ENCODE measurements around the gene EXD3. TPM values are rescaled to one million over a fixed set of nuclear protein-coding genes. Genes with fewer than 3 reads are reported as not detected.

The EXD3 gene
- total and polyA plus RNA-seq, 9 of the 15 experiments (the other 6 are each of a cell fraction or from before 2014, with no cell fraction given) = 0.29 to 12.5 (median 3.9) TPM

DNA sequence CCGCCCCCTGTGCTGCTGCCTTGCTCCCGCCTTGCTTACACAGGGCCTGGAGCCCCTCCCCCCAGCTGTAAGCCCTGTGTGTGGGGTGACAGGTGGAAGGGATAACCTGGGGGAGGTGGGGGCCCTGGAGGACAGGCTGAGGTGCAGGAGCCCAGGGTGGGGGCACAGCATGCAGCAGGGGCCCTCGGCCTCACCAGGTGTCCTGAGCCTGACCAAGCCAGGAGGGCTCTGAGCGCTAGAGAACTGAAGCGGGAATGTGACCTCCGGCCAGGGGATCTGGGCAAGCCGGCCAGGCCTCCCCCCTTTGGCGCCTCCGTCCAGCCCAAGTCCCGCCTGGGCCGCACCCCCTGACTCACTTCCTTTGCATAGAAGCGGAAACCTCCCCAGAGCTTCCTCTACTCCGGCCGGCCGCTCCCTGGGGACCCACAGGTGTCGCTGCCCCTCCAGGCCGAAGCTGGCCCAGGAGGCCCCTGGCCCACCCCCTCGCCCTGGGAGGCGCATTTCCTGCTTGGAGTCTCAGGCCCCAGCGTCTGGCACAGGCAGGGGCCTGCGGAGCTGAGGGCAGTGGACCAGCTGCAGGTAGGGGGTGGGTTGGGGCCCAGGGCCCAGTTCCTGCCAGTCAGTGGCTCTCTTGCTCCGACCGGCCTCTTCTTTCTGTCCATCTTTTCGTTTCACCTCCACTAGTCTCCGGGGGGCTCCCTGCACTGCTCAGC is 145.5 kb downstream of the EXD3 start, which contains the start of gene TOR4A (continued):
- TF ChIP-seq, protein P1, sequence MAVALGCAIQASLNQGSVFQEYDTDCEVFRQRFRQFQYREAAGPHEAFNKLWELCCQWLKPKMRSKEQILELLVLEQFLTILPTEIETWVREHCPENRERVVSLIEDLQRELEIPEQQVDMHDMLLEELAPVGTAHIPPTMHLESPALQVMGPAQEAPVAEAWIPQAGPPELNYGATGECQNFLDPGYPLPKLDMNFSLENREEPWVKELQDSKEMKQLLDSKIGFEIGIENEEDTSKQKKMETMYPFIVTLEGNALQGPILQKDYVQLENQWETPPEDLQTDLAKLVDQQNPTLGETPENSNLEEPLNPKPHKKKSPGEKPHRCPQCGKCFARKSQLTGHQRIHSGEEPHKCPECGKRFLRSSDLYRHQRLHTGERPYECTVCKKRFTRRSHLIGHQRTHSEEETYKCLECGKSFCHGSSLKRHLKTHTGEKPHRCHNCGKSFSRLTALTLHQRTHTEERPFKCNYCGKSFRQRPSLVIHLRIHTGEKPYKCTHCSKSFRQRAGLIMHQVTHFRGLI (CRISPR knock-in tag; IDR thresholded peaks at IDR 0.05) = no peak
- no peak for TF ChIP-seq EHMT2 (IDR thresholded peaks at IDR 0.05)
- TF ChIP-seq HES1 (IDR thresholded peaks at IDR 0.05; ENCODE audit: low read depth) = no peak
- peak in 1 of 2 experiments; percentile 5; a peak in 2 of 4 replicates for TF ChIP-seq TRIM24 (IDR thresholded peaks at IDR 0.05)
- TF ChIP-seq ATF7 (IDR thresholded peaks at IDR 0.05) = peak; percentile 80
- no peak for TF ChIP-seq XRCC3 (IDR thresholded peaks at IDR 0.05)
- no peak for TF ChIP-seq KLF16 (IDR thresholded peaks at IDR 0.05)
- no peak for TF ChIP-seq ZBTB8A (IDR thresholded peaks at IDR 0.05; ENCODE audit: partially characterized antibody)
- TF ChIP-seq KLF10 (CRISPR knock-in tag; IDR thresholded peaks at IDR 0.05) = no peak
- no peak for TF ChIP-seq RFX5 (IDR thresholded peaks at IDR 0.05; ENCODE audit: low read depth, low read length)
- TF ChIP-seq RBM14 (IDR thresholded peaks at IDR 0.05; ENCODE audit: borderline replicate concordance, insufficient read depth, low read depth, low read length) = 0 out of 2 replicates have a peak, but pooled peaks have one; percentile 23
- TF ChIP-seq ZNF592 (IDR thresholded peaks at IDR 0.05) = no peak
- TF ChIP-seq NONO (IDR thresholded peaks at IDR 0.05; ENCODE audit: low read depth in 2 of 2, low read length in 1 of 2) = peak in 1 of 2 experiments; percentile 39; a peak in 2 of 4 replicates
- TF ChIP-seq ZNF184 (CRISPR knock-in tag; IDR thresholded peaks at IDR 0.05) = no peak
- TF ChIP-seq ZNF175 (CRISPR knock-in tag; IDR thresholded peaks at IDR 0.05; ENCODE audit: low read depth) = peak; percentile 55; the same call in 1 of the 2 replicates
- peak; percentile 36; the same call in 1 of the 2 replicates for TF ChIP-seq NR4A1 (CRISPR knock-in tag; IDR thresholded peaks at IDR 0.05)
- TF ChIP-seq NR4A1 (tag; IDR thresholded peaks at IDR 0.05) = no peak; the same call in 1 of the 2 replicates
- TF ChIP-seq ZNF75A (CRISPR knock-in tag; IDR thresholded peaks at IDR 0.05) = no peak
- TF ChIP-seq, protein P2, sequence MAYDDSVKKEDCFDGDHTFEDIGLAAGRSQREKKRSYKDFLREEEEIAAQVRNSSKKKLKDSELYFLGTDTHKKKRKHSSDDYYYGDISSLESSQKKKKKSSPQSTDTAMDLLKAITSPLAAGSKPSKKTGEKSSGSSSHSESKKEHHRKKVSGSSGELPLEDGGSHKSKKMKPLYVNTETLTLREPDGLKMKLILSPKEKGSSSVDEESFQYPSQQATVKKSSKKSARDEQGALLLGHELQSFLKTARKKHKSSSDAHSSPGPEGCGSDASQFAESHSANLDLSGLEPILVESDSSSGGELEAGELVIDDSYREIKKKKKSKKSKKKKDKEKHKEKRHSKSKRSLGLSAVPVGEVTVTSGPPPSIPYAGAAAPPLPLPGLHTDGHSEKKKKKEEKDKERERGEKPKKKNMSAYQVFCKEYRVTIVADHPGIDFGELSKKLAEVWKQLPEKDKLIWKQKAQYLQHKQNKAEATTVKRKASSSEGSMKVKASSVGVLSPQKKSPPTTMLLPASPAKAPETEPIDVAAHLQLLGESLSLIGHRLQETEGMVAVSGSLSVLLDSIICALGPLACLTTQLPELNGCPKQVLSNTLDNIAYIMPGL (CRISPR knock-in tag; IDR thresholded peaks at IDR 0.05) = peak; percentile 48; the same call in 1 of the 2 replicates
- no peak for TF ChIP-seq ZNF699 (CRISPR knock-in tag; IDR thresholded peaks at IDR 0.05; ENCODE audit: insufficient replicate concordance)
- no peak; the same call in 1 of the 2 replicates for TF ChIP-seq CREM (IDR thresholded peaks at IDR 0.05; ENCODE audit: low read depth)
